ENCODE results near the gene IGSF11.

DNA sequence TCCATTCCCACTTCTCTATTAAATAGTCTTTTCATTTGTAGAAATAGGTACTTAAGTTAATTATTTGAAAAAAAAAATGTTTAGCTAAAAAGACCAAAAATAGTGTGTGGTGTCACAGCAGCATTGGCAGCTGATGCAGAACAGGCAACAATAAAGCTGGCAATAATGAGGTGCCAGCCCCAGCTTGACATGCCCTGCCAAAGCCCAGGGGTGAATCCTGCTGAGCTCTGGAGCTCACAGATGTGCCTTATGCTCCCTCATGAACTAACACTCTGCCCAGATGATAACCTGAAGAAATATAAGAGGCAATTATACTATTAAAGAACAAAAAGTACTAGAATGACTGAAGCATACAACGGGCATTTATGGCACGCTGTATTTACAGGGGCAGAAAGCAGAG lies 63.8 kb downstream of the IGSF11 start:
- TF ChIP-seq EZH2 (IDR thresholded peaks at IDR 0.05) = no peak
- TF ChIP-seq, protein P1, sequence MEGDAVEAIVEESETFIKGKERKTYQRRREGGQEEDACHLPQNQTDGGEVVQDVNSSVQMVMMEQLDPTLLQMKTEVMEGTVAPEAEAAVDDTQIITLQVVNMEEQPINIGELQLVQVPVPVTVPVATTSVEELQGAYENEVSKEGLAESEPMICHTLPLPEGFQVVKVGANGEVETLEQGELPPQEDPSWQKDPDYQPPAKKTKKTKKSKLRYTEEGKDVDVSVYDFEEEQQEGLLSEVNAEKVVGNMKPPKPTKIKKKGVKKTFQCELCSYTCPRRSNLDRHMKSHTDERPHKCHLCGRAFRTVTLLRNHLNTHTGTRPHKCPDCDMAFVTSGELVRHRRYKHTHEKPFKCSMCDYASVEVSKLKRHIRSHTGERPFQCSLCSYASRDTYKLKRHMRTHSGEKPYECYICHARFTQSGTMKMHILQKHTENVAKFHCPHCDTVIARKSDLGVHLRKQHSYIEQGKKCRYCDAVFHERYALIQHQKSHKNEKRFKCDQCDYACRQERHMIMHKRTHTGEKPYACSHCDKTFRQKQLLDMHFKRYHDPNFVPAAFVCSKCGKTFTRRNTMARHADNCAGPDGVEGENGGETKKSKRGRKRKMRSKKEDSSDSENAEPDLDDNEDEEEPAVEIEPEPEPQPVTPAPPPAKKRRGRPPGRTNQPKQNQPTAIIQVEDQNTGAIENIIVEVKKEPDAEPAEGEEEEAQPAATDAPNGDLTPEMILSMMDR (IDR thresholded peaks at IDR 0.05) = no peak
